ENCODE data around the gene FAM135A.
"Not testable (repeated sequence)": the region's sequence is repeated elsewhere in the genome, so short reads cannot be mapped to it uniquely, and the experiment has no call there.

FAM135A gene

DNA sequence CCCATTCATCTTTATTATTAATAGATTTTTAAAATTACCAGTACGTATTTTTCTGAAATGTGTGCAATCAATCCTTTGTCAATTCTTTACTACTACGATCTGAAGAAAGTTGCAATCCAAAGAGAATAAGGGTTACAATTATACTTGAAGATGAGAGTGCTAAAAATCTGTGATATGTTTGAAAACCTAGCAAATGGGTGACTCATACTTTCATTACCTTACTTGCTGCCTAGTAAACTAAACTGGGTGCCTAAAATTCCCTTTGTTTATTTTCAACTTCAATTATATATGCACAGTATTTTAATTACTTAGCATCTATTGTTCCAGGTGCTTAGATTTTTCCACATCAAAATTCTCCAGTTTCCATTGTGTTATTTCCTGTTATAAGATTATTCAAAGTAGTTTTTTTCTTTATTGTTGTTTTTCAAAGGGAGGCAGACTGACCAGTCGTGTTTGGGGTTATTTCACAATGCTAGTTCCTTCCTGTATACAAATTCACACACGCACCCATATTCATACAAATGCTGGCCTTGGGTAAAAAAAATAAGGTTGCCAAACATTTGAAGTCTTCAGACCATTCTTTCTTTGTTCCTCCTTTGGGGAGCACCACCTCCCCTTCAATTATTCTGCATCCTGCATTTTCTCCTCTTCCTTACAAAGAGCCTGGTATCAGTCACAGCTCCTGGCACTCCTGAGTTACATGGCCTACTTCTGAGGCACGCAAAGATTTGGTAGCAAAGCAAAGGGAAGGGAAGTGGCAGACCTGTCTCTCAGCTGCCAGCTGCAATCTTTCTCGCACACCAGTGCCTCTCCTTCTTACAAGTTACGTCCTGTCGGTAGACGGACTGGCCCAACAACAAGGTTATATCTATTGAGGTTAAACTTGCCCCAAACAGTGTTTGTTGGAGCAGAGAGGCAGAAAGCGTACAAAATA, 16.2 kb upstream of the FAM135A start:
- no peak for DNase-seq

DNA sequence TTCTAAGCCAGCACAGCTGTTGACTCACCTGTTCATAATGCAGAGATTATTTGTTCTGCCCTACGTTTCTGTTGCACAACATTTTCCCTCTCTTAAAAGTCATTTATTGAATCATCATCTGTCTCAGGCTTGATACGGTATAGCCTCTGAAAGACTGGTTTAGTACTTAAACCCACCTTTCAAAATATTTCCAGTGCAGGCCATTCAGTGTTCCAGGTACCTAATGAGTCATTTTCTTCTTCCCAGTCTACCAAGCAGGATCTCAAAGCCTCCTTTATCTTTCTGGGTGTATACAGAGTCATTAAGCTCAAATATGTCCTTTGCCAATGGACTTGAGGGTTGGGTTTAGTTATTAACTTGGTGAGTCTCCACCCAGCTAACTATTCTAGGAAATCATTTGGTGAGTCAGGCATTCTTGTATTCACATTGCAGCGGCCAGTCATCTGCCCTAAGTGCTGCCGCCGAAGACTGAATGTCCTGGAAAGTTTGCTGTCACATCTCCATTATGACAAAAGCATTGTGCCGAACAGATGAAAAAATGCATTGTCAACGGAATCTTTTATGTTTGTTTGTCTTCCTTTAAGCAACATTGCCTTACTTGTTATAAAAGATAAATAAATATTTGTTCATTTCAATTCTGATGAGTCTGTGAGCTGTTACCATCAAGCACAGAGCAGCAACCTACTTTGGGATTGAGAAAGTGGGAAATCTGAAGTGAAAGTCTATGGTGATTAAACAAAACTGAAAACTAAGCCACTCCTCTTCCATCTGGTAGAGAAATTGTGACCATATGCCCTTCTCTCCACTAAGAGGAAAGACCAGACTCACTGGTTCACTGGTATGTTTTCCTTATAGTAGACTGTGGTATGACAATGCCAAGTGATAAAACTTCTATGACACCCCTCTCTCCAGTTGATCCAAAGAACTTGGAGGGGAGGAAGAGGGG, 14.3 kb upstream of the FAM135A start:
- DNase-seq = no peak

DNA sequence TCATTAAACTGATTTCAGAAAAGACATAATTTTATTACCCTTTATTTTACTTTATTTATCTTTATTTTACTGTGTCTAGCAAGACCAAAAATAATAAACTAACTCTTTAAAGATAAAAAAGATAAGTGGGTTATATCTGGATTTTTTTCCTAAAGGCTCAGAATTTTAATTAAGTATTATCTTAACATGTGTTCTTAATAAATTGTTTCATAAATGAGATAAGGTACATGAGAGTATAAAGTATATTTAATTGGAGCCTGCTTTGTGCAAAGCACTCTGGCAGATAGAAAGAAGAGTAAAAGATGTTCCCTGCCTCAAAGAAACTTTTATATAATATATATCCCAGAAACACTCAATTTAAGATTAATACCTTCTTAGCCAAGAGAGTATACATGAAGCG, 8.7 kb upstream of the FAM135A start:
- DNase-seq = no peak

DNA sequence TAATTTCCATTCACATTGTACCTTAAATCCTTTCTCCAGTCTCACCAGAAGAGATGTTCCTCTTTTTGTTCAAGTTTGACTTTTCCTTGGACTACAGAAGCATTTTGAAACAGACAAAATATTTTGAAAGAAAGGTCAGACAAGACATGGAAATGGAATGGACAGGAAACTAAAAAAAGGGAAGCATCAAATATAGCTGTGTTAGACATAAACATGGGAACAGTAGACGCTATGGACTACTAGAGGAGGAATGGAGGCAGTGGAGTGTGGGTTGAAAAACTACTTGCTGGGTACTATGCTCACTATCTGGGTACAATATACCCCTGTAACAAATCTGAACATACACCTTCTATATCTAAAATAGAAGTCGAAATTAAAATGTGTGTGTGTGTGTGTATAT, 4.1 kb upstream of the FAM135A start:
- no peak for DNase-seq

DNA sequence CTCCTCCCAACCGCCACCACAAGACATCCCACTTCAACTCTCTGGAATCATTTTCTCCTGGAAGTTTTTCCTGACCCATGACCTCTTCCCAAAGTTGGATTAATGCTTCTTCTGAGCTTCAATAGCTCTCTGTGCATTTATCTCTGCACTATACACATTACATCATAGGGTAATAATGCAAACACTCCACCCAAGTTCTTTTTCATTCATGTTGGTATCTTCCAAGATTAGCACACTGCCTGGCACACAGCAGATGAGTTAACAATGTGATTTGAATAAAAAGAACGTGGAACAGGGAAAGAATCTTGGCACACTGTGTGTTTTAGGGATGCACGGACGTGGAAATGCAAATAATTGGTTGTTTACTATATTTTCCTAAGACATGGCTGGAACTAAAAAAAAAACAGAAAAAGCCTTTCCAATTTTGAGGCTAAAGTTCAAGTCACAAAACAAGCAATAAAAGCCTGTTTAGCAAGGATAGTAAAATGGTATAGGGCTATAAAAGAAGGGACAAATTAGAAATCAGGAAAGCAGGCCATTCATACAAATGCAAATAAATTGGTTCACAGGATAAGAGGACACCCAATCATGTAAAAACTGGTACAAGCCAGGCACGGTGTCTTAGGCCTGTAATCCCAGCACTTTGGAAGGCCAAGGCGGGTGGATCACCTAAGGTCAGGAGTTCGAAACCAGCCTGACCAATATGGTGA, 1.6 kb upstream of the FAM135A start:
- DNase-seq = no peak

DNA sequence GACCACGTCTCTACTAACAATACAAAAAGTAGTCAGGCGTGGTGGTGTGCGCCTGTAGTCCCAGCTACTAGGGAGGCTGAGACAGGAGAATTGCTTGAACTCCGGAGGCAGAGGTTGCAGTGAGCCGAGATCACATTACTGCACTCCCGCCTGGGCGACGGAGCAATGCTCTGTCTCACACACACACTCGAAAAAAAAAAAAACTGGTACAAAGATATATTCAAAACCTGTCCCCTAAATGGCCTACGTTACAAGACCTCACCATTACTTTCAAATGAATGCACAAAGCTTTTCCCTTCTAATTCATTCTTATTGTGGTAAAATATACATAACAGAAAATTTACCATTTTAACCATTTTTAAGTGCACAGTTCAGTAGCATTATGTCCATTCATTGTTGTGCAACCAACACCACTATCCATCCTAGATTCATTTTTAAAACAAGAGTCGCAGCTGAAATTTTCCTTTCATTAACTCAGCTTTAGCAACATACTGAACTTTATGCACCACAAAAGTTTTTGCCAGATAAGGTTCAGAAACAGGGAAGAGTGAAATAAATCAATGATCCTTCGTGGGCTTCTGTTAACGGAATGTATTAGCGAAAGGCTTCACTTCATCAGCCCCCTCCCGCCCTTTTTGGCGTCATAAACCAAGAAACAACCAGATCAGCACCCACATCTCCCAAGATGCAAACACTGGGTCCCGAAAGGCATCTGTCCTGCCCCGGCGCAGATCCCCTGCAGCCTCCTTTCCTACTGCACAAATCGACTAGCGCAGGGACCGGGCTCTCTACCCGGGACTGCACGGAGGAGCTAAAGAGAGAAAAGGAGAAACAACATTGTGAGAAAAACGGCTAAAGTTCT, 825 bp upstream of the FAM135A start:
- DNase-seq = no peak

DNA sequence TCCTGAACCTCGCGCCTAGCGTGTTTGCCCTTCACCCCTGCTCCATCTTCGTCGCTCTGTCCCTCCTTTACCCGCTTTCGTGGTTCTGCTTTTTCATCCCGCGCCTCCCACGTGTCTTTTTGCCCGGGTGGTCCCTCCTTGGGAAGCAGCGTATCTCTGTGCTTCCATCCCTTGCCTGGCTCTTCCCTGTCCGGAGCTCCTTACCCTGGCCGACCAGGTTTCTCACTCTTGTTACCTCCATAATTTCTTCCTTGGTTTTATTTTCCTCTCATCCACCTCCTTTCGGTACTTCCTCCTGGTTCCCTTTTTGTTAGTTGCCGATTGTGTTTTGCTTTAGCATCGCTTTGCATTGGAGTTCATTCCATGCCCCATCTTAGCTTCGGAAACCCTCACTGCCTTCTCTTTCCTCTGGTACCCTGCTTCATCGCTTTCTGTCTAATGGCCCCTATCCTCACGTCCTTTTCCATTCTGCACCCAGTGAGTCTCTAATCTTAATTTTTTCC, 735 bp downstream of the FAM135A start:
- DNase-seq = no peak

DNA sequence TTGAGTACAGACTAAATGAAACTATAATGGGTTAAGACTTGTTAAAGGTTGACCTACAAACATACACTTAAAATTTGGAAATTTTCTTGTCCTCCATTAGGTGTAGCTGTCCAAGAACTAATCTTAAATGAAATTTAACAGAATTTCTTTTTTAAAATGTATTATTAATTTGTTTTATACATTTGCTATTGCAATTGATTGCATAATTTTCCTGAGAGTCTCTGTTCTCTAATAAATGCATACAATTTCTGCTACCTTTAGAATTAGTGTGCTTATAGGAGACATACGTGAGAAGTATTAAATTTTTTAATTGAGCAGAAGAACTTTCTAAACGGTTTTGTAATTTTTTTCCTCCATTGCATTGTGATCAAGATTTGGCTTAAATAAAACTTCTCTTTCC, 1.5 kb downstream of the FAM135A start:
- DNase-seq = no peak

DNA sequence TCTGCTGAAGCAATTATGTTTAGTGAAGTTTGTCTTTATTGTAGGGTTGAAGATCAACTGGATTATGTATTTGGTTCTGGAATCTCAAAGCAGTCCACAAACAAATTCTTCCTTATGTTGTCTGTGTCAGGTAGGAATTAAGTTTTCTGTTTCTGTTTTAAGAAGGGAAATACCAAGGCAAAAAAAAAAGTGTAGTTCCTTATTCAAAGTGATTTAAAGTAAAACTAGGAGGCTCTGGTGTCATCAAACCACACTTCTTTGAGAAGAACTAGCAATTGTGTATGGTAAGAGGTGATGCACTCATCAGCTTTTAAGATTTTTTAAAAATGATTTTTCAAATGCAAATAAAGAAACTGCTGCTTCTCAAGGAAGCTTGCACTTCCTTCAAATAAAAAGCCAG, 1.9 kb downstream of the FAM135A start:
- no peak for DNase-seq

DNA sequence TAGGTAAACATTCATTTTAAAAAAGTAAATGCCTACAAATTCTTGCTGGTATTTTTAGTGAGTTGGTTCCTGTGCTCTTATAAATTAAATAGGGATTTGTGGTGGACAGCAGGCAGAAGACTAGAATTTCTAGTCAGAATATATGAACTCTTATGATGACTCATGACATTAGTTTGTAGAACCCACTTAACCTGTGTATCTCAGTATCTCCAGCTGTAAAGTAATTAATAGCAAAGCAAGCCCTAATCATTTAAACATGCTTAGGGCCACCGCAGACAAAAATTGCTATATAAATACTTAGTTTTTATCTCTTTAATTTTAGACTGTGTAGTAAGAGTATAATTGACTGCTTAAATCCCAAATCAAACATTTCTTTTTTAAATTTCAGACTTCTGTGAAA, 2.4 kb downstream of the FAM135A start:
- no peak for DNase-seq

DNA sequence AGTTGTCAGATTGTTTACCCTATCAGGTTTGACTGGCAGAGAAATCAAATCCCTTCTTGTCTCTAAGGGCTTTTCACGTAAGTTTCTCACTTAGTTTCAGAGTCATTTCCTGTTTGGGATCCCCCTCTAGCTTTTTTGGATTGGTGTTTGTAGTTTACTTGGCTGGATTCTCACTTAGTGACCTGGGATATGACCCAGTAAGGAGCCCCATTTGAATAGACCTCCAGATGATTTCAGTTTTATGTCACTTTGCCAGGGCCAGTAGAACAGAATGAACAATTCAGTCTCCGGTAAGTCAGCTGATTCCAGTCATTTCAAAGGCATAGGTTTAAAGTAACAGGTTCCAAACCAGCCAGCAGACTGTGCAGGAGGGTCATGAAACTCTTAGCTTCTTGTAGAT, 8.2 kb downstream of the FAM135A start:
- DNase-seq = no peak

DNA sequence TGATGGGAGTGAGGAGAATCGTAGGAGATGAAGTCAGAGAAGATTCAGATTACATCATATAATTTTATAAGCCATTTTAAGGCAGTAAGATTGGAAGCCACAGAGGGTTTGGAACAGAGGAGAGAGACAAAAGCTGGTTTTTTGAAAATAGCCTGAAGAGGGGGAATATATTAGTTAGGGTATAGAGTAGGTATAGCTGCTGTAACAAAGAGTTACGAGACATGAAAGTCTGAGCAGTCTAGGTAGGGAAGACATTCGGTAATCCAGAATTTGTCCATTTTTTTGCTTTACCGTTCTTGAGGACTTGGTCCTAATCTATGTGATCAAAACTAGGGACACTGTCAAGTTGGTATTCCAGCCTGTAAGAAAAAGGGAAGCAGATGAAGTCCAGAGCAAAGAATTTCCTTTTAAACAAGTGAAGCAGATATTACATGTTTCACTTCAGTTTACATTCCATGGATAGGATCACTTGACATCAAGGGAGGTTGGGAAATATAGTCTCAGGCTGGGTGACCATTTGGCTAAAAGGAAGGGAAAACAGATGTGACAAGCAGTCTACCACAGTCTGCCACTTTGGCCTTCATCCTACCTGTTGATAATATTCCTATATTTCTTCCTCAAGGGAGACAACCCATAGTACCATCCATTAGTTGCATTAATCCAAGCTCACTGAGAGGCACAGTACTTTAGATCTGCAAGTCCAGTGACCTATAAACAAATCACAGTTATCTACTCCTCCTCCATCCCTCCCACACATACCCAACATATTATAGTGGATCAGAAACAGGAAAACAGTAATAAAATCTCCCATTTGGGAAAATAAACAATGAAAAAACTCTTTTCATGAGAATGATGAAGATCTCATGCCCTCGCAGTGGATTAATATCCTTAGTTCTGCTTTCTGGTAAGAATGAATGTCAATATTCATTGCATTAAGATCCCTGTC, 10.2 kb downstream of the FAM135A start:
- DNase-seq = no peak

DNA sequence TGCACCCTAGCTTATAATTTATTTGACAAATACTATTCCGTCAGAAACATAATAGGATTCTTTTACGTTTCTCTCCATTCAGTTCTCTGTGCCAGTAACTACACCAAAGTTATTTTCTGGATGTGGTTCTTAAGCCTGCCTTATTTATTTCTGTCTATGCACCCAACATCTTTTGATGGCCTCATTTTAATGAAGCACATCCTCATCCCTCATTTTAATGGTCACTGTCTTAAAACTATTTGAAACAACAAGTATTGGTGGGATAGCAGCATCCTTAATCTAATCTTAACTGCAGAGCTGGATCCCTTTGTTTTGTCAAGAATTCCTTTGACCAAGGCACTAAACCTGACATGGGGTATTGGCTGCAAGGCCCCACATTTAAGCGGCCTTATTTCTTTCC, 11.0 kb downstream of the FAM135A start:
- DNase-seq = no peak

DNA sequence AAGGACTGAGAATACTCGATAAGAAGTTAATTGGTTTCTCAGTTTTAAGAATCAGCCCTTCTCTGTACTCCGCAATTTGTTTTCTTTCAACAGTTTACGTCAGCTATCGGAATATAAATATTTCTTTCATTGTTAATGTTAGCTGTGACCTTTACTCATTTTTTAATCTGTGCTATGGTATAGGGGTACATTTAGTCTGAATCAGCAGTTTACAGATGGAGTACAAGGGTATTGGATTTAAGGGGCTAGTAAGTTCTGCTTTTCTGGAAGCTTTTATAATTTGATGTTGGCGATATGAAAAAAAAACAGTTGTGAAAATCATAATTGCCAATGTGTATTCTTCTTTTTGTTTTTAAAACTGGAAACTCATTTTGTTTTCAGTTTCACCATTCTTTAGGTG, 23.0 kb downstream of the FAM135A start:
- DNase-seq = no peak

DNA sequence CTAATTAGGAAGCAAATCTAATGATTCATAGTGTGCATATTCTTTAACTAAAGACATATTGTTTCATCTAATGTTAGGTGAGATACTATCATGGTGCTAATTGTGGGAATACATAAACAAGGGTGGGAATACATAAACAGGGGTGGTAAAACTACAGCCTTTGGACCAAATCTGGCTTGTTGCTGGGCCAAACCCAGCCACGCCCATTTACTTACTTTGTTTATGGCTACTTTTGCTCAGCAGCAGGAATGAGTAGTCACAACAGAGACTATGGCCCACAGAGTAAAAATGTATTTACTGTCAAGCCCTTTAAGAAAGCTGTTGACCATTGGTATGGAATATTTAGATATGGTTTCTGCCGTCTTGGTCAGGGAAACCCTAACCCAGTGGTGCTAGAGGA, 31.7 kb downstream of the FAM135A start:
- DNase-seq = no peak

DNA sequence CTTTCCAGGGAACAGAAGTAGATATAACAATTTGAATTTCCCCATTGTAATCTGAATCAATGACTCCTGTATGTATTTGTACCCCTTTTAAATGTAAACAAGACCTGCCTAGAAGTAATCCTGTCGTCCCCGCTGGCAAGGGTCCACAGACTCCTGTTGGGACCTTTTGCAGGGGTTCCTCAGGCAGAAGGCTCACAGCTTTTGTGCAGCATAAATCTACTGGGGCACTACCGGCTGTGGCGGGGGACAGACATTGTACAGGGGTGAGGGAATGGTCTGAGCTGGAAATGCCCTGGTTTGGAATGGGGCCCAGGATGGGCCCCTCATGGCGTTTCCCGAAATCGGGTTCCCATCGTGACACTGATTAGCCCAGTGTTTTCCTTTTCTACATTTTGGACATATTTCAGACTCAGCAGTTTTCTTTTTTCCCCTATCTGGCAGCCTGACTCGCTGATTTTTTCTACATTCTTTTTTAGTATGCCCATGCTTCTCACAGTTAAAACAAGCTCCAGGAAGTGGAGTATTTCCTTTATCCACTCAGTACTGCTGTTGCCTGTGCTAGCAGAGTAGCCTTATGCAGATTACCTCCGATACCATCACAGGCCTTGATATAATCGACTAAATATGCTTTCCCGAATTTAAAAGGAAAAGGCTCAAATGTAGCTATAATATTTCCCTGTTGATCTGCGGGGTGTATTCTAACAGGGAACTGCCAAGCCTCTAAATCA, 34.2 kb downstream of the FAM135A start:
- DNase-seq = not testable (repeated sequence)

DNA sequence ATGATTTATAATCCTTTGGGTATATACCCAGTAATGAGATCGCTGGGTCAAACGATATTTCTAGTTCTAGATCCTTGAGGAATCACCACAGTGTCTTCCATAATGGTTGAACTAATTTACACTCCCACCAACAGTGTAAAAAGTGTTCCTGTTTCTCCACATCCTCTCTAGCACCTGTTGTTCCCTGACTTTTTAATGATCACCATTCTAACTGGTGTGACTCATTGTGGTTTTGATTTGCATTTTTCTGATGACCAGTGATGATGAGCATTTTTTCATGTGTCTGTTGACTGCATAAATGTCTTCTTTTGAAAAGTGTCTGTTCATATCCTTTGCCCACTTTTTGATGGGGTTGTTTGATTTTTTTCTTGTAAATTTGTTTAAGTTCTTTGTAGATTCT, 40.6 kb downstream of the FAM135A start:
- not testable (repeated sequence) for DNase-seq

DNA sequence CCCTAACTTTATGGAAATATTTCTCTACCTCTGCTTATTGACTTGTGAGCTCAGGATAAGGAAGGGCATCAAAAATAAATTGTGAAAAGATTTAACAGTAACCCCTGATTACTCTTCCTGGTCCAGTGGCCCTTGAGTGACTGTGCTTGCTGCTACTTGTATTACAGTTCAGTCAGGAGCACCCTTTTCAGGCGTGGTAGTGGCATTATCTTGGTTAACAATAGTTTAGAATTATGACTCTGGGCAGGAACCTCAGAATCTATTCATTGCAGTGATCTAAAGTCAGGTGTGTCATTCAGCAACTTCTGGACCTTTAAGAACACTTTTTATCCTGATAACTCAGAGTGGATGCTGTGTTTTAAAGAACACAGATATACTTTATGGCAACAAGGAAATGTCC, 43.4 kb downstream of the FAM135A start:
- no peak for DNase-seq

DNA sequence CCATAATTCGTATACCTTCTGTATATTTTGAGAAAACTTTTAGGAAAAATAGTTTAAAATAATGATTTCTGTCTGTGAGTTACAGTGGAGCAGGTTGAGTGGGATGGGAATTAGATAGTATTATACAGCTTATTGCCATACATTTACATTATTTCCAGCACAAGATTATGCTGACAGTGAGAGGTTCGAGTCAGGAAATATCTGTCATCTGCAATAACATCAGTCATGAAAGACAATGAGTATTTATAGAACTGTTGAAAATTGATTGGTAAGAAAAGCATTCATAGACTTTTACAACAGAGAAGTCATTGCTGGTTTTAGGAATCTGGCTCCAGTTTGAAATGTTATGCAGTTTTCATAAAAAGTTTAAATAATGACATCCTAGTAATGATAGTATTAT, 45.9 kb downstream of the FAM135A start:
- DNase-seq = no peak

DNA sequence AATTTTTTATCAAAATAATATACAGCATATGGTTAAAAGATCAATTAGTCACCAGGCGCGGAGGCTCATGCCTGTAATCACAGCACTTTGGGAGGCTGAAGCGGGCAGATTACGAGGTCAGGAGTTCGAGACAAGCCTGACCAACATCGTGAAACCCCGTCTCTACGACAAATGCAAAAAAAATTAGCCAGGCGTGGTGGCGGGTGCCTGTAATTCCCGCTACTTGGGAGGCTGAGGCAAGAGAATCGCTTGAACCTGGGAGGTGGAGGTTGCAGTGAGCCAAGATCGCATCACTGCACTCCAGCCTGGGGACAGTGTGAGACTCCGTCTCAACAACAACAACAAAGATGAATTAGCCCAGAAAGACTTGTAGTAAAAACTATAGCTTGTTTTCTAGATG, 46.4 kb downstream of the FAM135A start:
- not testable (repeated sequence) for DNase-seq
